Sigmoid colon (tissue), 7 donors: ENCODE measurements around the gene GRID1. TPM values are rescaled to one million over a fixed set of nuclear protein-coding genes. Genes with fewer than 3 reads are reported as not detected.

ENCODE experiments used
- DNase-seq: peaks from one replicate; pipeline ENCODE4 v3.0.0-alpha.2; 2019
- H3K27ac ChIP-seq, 4 donors: fragments of 200-600 bp; sonication (generic); one replicate each; pipeline ENCODE4 v1.5.1; 2016 to 2019; ENCODE audit warnings: mild to moderate bottlenecking in 1 of 4
- H3K27me3 ChIP-seq, 3 donors: fragments of 200-600 bp; sonication (generic); one replicate each; pipeline ENCODE4 v1.5.1; 2019; ENCODE audit warnings: mild to moderate bottlenecking in 1 of 3
- H3K36me3 ChIP-seq, 4 donors: fragments of 200-600 bp; sonication (generic); one replicate each; pipeline ENCODE4 v1.5.1; 2016 to 2019
- H3K4me1 ChIP-seq, 4 donors: fragments of 200-600 bp; sonication (generic); one replicate each; pipeline ENCODE4 v1.5.1; 2017 to 2019
- H3K4me3 ChIP-seq, 4 donors: fragments of 200-600 bp; sonication (generic); one replicate each; pipeline ENCODE4 v1.5.1; 2017 to 2019; ENCODE audit warnings: mild to moderate bottlenecking in 2 of 4, moderate library complexity in 1 of 4
- H3K9me3 ChIP-seq, 4 donors: fragments of 200-600 bp in 3 of 4; sonication (generic) in 3 of 4; one replicate each; pipeline versions ENCODE4 v1.5.1 to v1.6.1; 2013 to 2019
- CTCF ChIP-seq, 4 experiments: fragments of 450-650 bp in 3 of 4; fragments of 200-600 bp in 1 of 4; IDR thresholded peaks; one replicate each; pipeline ENCODE4 v1.5.1; 2016 to 2019; ENCODE audit warnings: antibody characterized with exemption in 4 of 4, mild to moderate bottlenecking in 3 of 4, moderate library complexity in 2 of 4
- EP300 ChIP-seq, 4 donors: sonication (generic); formaldehyde crosslinking; IDR thresholded peaks; one replicate each; pipeline ENCODE4 v1.6.1; 2017; ENCODE audit warnings: antibody characterized with exemption in 4 of 4
- POLR2A ChIP-seq, 2 donors: fragments of 450-650 bp; IDR thresholded peaks; one replicate each; pipeline ENCODE4 v1.6.1; 2016; ENCODE audit warnings: antibody characterized with exemption in 2 of 2, mild to moderate bottlenecking in 2 of 2, moderate library complexity in 2 of 2
- POLR2AphosphoS5 ChIP-seq, 4 donors: sonication (generic); formaldehyde crosslinking; IDR thresholded peaks; one replicate each; pipeline ENCODE4 v1.6.1; 2017; ENCODE audit warnings: antibody characterized with exemption in 4 of 4
- WGBS, 2 donors: extraction: QIAGEN DNeasy Blood & Tissue Kit; methylation state at CpG; one replicate each; pipeline ENCODE4 v1.1.7; 2013; 5-methylcytosine and 5-hydroxymethylcytosine counted together
- intact Hi-C: fragments of 100-400 bp; cut with DNase I; formaldehyde crosslinking; loops from one replicate; pipeline ENCODE4 v1.15.1; 2023
- polyA plus RNA-seq, 3 donors: library from polyadenylated mRNA; stranded (reverse); fragments of 200-250 nt; gene quantifications; one replicate each; pipeline ENCODE4 v1.2.3, GENCODE V29; 2013
- total RNA-seq, 4 donors: library from RNA; depleted of rRNA; stranded (reverse); fragments of >200 nt; gene quantifications; one replicate each; pipeline ENCODE4 v1.1.0, GENCODE V29; 2016
- donor health status: healthy with polysubstance abuse.
- donor health status: Bipolar disorder and iron deficiency.
- donor health status: healthy.

GRID1 gene
- total and polyA plus RNA-seq, 7 donors: 0.66 to 4.7 (median 1.1) TPM; not detected in 2

- intact Hi-C loops: no loop called here
- DNase-seq: peak; percentile 24
- no peaks in the 10 kb centered on the region for H3K27me3 ChIP-seq
- no peaks in the 10 kb centered on the region for H3K4me1 ChIP-seq
- H3K27ac ChIP-seq: no peak overlapping the region
- H3K36me3 ChIP-seq: no peaks in the 10 kb centered on the region
- 53 to 84% methylated on average over 6 of the region's 6 CpGs for WGBS, 2 donors
- no peak overlapping the region for H3K4me3 ChIP-seq
- no peaks in the 10 kb centered on the region for H3K9me3 ChIP-seq
- TF ChIP-seq EP300 (IDR thresholded peaks at IDR 0.05): no peak
- no peak for TF ChIP-seq POLR2AphosphoS5 (IDR thresholded peaks at IDR 0.05)
- no peak for TF ChIP-seq CTCF (IDR thresholded peaks at IDR 0.05)
- TF ChIP-seq POLR2A (IDR thresholded peaks at IDR 0.05): no peak
These were observed 202.3 kb downstream of the GRID1 start for GRCh38 chr10:86164174-86164774.

- 39 to 75% methylated on average over 13 of the region's 13 CpGs for WGBS, 2 donors
- DNase-seq: peak; percentile 44
These were observed 202.9 kb downstream of the GRID1 start for GRCh38 chr10:86163522-86164173.

GRCh38 chr10:86162696-86163400 lies 203.7 kb downstream of the GRID1 start:
- DNase-seq: peak; percentile 48

More at GRCh38 chr10:86163522-86164173, 202.9 kb downstream of the GRID1 start:
- H3K27ac ChIP-seq: no peak overlapping the region
- TF ChIP-seq EP300 (IDR thresholded peaks at IDR 0.05): no peak
- TF ChIP-seq CTCF (IDR thresholded peaks at IDR 0.05): no peak
- TF ChIP-seq POLR2AphosphoS5 (IDR thresholded peaks at IDR 0.05): no peak
- TF ChIP-seq POLR2A (IDR thresholded peaks at IDR 0.05): no peak
- no peaks in the 10 kb centered on the region for H3K4me1 ChIP-seq
- H3K9me3 ChIP-seq: no peaks in the 10 kb centered on the region
- no peaks in the 10 kb centered on the region for H3K27me3 ChIP-seq
- H3K36me3 ChIP-seq: no peaks in the 10 kb centered on the region
- no peak overlapping the region for H3K4me3 ChIP-seq
- intact Hi-C loops: no loop called here

GRCh38 chr10:86162036-86162435 lies 204.6 kb downstream of the GRID1 start:
- TF ChIP-seq POLR2A (IDR thresholded peaks at IDR 0.05) (no peak), POLR2AphosphoS5 (IDR thresholded peaks at IDR 0.05) (no peak), CTCF (IDR thresholded peaks at IDR 0.05) (no peak), EP300 (IDR thresholded peaks at IDR 0.05) (no peak)
- Histone ChIP-seq H3K9me3 (no peaks in the 10 kb centered on the region), H3K27ac (no peak overlapping the region), H3K4me3 (no peak overlapping the region), H3K36me3 (no peaks in the 10 kb centered on the region), H3K4me1 (no peaks in the 10 kb centered on the region), H3K27me3 (no peaks in the 10 kb centered on the region)
- DNase-seq: peak; percentile 21
- 72 to 88% methylated on average over 2 of the region's 2 CpGs for WGBS, 2 donors
- intact Hi-C loops: no loop called here

More at GRCh38 chr10:86162696-86163400, 203.7 kb downstream of the GRID1 start:
- WGBS, 2 donors: 92 to 96% methylated on average over 5 of the region's 5 CpGs
- Histone ChIP-seq H3K27ac (no peak overlapping the region), H3K36me3 (no peaks in the 10 kb centered on the region), H3K4me1 (no peaks in the 10 kb centered on the region), H3K9me3 (no peaks in the 10 kb centered on the region), H3K4me3 (no peak overlapping the region), H3K27me3 (no peaks in the 10 kb centered on the region)
- intact Hi-C loops: no loop called here
- TF ChIP-seq CTCF (IDR thresholded peaks at IDR 0.05) (no peak), POLR2AphosphoS5 (IDR thresholded peaks at IDR 0.05) (no peak), EP300 (IDR thresholded peaks at IDR 0.05) (no peak), POLR2A (IDR thresholded peaks at IDR 0.05) (no peak)
